ENCODE data around the gene OR5A1.
"Not testable (repeated sequence)": the region's sequence is repeated elsewhere in the genome, so short reads cannot be mapped to it uniquely, and the experiment has no call there.

The OR5A1 gene

GRCh38 chr11:59436169-59436568 lies at the start of gene OR5A1:
TSS of gene OR5A1 (plus strand) at chr11:59436469. CDS start at chr11:59443169, 6,700 bp downstream.
- DNase-seq (ENCODE audit: low spot score), result no peak

DNA sequence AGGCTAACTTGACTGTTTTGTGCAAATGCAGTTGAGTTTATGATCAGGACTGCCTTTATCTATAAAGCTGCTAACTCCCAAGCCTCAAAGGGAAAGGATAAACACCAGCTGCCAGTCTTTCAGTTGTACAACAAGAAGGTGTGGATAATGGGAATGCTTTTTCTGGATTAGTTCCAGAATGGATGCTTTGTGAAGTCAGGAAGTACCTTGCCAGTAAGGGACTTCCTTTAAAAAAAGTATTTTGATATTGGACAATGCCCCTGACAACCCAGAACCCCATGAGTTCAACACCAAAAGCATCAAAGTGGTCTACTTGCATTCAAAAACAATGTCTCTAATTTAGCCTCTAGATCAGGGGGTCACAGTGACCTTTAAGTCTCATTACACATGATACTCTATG lies 42.1 kb upstream of the OR5A1 start:
- DNase-seq (ENCODE audit: low spot score), result no peak

DNA sequence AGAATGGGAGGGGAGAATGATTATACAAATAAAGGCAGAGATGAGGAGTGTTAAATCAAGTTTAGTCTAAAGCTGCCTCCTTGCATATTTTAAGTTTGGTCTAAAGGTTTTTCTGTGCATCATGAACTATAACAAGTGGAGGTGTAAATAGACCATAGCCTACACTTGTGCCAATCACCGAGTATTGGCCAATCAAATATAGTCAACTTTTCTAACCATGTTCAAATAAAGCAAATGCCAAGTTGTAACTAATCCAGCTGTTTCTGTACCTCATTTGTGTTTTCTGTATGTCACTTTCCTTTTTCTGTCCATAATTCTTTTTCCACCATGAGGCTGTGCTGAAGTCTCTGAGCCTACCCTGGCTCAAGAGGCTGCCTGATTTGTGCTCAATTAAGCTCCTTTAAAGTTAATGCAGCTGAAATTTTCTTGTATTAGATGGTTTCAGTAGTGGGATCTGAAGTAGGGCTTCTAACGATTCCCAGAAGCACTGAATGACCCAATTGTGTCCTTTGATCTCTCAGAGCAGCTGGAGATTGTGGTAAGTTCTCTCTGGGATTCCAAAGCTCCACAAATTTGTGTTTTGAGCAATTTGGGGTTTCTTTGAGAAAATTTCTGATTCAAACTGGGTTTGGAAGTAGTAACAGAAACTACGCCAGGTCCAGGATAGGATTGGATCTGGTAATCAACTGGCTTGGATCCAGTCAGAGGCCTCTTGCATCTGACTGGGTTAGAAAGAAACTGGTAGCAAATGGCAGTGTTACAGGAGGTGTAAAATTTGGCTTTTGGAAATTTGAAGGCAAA lies 35.6 kb upstream of the OR5A1 start:
- DNase-seq (ENCODE audit: low spot score), result no peak

DNA sequence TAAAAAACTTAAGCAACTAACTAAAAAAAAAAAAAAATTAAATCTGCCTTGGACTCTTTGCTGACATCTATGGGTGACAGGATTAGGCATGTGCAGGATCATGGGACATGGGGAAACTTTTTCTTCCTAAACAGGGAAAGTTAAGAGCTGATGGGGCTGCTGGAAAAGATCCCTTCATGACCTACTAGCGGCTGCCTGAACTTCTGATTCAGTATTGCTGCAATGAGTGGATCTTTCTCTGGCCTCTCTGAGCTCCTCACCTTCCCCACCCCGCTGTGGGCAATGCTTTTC lies 35.1 kb upstream of the OR5A1 start:
- no peak for DNase-seq (ENCODE audit: low spot score)

DNA sequence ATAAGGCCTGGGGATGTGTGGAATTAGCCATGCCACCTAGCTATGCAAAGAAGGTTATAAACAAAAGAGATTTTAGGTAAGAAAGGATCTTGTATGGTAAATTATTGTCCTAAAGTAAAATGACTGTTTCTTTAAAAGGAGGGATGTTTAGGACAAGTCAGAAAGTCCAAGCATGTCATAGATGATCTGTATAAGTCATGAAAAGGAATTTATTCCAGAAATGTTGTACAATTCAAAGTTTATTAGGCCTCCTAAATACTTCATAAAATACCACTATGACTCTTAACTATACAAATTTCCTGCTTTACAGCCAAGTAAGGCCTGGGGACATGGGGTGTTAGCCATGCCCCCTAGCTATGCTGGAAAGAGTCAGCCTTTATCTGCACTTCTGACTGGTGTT lies 32.7 kb upstream of the OR5A1 start:
- DNase-seq (ENCODE audit: low spot score), result no peak

- no peak for DNase-seq (ENCODE audit: low spot score)
These were observed 22.6 kb upstream of the OR5A1 start for GRCh38 chr11:59413646-59414045.

DNA sequence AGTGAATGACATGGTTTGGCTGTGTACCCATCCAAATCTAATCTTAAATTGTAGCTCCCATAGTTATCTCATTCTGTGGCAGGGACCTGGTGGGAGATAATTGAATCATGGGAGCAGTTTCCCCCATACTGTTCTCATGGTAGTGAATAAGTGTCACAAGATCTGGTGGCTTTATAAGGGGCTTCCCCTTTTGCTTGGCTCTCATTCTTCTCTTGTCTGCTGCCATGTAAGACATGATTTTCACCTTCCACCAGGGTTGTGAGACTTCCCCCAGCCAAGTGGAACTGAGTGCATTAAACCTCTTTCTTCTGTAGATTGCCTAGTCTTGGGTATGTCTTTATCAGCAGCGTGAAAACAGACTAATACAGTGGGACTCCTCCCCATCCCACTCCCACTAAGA lies 21.2 kb upstream of the OR5A1 start:
- DNase-seq (ENCODE audit: low spot score), result no peak

DNA sequence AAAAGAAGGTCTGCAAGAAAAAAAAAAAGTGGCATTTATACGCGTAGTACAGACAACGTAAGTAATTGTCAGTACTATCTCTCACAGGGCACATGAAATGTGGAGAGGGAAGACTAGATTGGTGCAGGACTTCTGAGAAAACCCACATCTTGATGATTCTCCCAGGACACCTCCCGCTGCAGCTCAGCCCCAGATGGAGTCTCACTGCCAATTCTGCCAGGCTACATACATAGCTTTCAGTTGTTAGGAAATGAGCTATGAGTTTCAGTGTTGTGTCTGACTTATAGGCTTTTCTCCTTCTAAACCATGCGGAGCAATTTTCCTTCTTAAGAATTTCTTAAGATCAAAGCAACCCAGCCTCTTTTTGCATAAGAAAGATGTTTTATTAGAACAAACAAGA lies 19.7 kb upstream of the OR5A1 start:
- DNase-seq (ENCODE audit: low spot score), result no peak

GRCh38 chr11:59417023-59417422 lies 19.2 kb upstream of the OR5A1 start:
- no peak for DNase-seq (ENCODE audit: low spot score)

DNA sequence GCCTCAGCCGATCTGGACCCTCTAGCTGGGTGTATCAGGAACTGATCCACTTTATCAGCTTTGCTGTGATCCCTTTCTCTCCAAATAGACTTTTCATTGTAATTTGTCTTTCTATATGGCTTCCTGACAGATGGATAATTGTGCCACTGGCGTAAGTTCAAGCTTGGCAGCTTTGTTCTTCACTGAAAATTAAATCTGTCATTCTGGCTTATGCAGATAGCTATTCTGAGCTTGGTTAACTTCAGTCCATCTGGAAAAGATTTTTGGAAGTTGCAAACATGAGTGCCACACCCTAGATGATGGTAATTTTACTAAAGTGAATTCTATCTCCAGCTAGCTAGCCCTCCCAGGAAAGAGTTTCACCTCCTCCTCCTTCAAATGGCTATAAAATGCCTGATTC lies 18.1 kb upstream of the OR5A1 start:
- no peak for DNase-seq (ENCODE audit: low spot score)

DNA sequence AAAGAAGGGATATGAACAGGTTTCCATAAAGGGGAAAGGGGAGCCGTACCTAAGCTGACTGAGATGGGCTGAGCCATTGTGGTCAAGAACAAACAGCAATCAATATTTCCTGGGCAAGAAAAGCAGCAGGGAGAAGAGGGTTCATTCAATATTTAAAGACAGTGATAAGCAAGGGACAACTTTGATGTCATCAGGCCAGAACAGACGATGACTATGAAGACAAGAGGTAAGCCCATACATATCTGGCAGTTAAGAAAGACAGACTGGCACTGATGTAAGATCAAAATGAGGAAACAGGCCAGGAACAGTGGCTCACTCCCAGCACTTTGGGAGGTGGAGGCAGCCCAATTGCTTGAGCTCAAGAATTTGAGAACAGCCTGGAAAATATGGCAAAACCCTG lies 12.4 kb upstream of the OR5A1 start:
- no peak for DNase-seq (ENCODE audit: low spot score)

GRCh38 chr11:59425131-59425530 lies 11.1 kb upstream of the OR5A1 start:
- no peak for DNase-seq (ENCODE audit: low spot score)

GRCh38 chr11:59426361-59427067 lies 9.8 kb upstream of the OR5A1 start, which contains the start of gene OR5A2:
TSS of gene OR5A2 (minus strand) at chr11:59426413. CDS start at chr11:59422953, 3,460 bp downstream.
- DNase-seq (ENCODE audit: low spot score), result no peak

DNA sequence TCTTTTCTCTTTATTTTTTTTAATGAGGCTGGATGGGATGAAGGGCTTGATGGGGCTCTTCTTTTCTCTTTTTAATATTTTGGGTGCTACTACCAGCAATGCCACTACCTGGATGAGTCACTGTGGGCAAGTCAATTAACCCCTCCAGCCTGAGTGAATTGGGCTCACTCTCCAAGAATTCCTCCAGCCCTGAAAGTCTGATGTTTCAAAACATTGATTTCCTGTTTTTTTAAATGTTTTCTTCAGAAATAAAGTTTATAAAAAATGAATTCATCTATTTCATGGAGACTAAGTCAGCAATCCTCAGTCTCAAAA lies 9.2 kb upstream of the OR5A1 start:
- DNase-seq (ENCODE audit: low spot score), result no peak

GRCh38 chr11:59429924-59430516 lies 6.2 kb upstream of the OR5A1 start:
- DNase-seq (ENCODE audit: low spot score), result peak; percentile 44

- no peak for DNase-seq (ENCODE audit: low spot score)
These were observed 1.5 kb downstream of the OR5A1 start for GRCh38 chr11:59437770-59438169.

GRCh38 chr11:59445624-59446023 lies 9.4 kb downstream of the OR5A1 start:
- not testable (repeated sequence) for DNase-seq (ENCODE audit: low spot score)

DNA sequence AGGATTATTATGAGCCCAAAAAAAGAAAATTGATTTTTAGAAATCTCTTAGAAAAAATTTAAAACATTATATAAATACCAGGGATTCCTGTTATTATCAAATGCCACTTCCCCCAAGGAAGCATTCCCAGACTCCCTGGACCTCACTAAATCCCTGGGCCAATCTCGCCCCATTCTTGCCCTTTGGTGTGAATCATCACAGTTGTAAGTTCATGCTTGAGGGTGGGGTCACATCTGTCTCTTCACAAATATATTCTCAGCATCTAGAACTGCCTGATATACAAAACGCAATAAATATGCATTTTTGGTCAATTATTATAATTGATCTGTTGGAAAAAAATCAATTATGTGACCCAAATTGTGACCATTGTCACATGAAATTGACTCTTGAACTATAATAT lies 12.2 kb downstream of the OR5A1 start:
- DNase-seq (ENCODE audit: low spot score), result no peak

- no peak for DNase-seq (ENCODE audit: low spot score)
These were observed 20.4 kb downstream of the OR5A1 start, which contains the start of gene OR4D6 for GRCh38 chr11:59456661-59457060. TSS of gene OR4D6 (plus strand) at chr11:59456961. CDS start at chr11:59456961, 0 bp downstream.

DNA sequence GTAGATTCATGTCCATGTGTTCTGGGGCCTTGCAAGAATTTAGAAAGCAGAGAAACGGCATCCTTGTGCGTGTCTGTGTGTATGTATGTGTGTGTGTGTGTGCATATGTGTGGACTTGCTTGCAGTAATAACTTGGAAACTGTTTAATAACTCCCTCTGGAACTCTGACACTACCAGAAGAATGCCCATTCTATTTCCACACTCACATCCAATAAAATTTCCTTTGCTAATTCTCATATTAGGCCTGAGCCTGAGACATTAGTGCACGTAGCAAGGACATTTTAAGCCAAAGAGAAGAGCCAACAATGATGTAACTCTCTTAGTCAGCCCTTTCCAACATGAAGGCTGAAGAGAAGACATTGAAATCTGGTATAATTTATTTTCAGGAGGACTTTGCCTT lies 23.6 kb downstream of the OR5A1 start:
- no peak for DNase-seq (ENCODE audit: low spot score)

GRCh38 chr11:59463190-59463641 lies 26.9 kb downstream of the OR5A1 start:
- DNase-seq (ENCODE audit: low spot score), result no peak

DNA sequence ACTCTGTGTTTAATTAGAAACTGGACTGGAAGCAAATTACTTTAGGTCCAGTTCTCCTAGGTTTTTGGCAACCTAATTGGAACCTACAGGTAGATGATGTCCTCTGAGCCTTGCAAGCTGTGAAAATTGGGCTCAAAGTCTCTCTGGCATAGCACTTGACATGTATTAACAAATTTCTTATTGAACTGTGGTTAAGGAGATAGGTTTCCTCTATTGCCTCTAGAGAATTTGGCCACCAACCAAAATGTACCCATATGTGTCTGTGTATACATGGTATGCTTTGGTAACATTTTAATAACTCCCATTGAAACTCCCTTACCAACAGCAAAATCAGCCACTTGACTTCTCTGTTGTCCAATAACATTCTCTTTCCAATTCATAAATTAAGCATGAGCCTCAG lies 36.7 kb downstream of the OR5A1 start, which contains the start of gene OR4D10:
Gene OR4D10 (plus strand): TSS at position 301 of the 400 bp plus-strand sequence. CDS start 4,115 bp downstream, outside the sequence.
- no peak for DNase-seq (ENCODE audit: low spot score)

DNA sequence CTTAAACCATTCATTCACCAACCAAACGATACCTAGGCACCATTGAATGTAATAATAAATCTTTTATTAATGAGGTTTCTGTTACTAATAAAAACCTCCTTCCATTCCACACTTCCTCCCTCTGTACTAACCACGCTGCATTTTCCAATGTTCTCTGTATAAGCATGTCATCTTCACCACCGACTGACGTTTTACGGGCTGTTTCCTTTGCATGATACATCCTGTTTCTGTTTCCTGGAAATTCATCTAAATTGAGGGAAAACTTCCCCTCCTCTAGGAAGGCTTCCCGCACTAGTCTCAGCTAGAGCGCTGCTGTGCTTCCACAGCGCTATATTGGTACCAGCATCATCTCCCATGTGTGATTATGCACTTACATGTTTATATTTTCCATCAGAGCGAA lies 38.9 kb downstream of the OR5A1 start:
- no peak for DNase-seq (ENCODE audit: low spot score)

All from hematopoietic multipotent progenitor cell treated with erythropoietin and hydrocortisone succinate and interleukin-3 and kit ligand, for 15 days (in vitro differentiated cells).